Ovary (tissue), 9 donors: ENCODE results near the gene LENEP. TPM values are rescaled to one million over a fixed set of nuclear protein-coding genes. Genes with fewer than 3 reads are reported as not detected.

ENCODE experiments used
- DNase-seq, 5 donors: peaks; one replicate each; pipeline ENCODE4 v3.0.0-alpha.2; 2019 to 2020
- H3K27ac ChIP-seq, 2 donors: fragments of 200-600 bp; one replicate each; pipeline versions ENCODE4 v1.5.1 to v1.8.0; 2019 to 2022
- H3K27me3 ChIP-seq: fragments of 200-600 bp; one replicate; pipeline ENCODE4 v1.8.0; 2022
- H3K36me3 ChIP-seq: fragments of 200-600 bp; sonication (generic); one replicate; pipeline ENCODE4 v1.5.1; 2019
- H3K4me1 ChIP-seq: one replicate; pipeline ENCODE4 v1.8.1; 2013; ENCODE audit warnings: mild to moderate bottlenecking, moderate library complexity; ENCODE audit not compliant: insufficient read depth
- H3K4me3 ChIP-seq: fragments of 200-600 bp; sonication (generic); one replicate; pipeline ENCODE4 v1.5.1; 2017
- H3K9me3 ChIP-seq, 2 donors: fragments of 200-600 bp in 1 of 2; sonication (generic) in 1 of 2; one replicate each; pipeline versions ENCODE4 v1.5.1 to v1.8.1; 2013 to 2019; ENCODE audit warnings: mild to moderate bottlenecking in 1 of 2, moderate library complexity in 1 of 2
- CTCF ChIP-seq, 3 donors: fragments of 450-650 bp in 2 of 3; fragments of 200-600 bp in 1 of 3; IDR thresholded peaks; one replicate each; pipeline versions ENCODE4 v1.5.1 to v1.8.0; 2016 to 2022; ENCODE audit warnings: antibody characterized with exemption in 3 of 3, mild to moderate bottlenecking in 1 of 3
- EP300 ChIP-seq: sonication (generic); formaldehyde crosslinking; IDR thresholded peaks from one replicate; pipeline ENCODE4 v1.6.1; 2017; ENCODE audit warnings: antibody characterized with exemption
- POLR2A ChIP-seq: fragments of 450-650 bp; IDR thresholded peaks from one replicate; pipeline ENCODE4 v1.6.1; 2017; ENCODE audit warnings: antibody characterized with exemption, mild to moderate bottlenecking, moderate library complexity
- WGBS, 3 donors: extraction: QIAGEN DNeasy Blood & Tissue Kit in 1 of 3; methylation state at CpG; one replicate each; pipeline versions ENCODE4 v1.1.5 to v1.1.7; 2013 to 2017; 5-methylcytosine and 5-hydroxymethylcytosine counted together
- intact Hi-C, 4 donors: fragments of 100-400 bp; cut with DNase I; formaldehyde crosslinking; loops; one replicate each; pipeline versions ENCODE4 v1.11.0 to v1.15.1; 2022 to 2023
- polyA plus RNA-seq, 2 donors: library from polyadenylated mRNA; stranded (reverse); fragments of 200-250 nt in 1 of 2; fragments of 350-450 nt in 1 of 2; fragmentation: Illumina TruSeq in 1 of 2; extraction: RNeasy Lipid Tissue Mini Kit (QIAGEN cat#74804) in 1 of 2; gene quantifications; one replicate each; pipeline ENCODE4 v1.2.3, GENCODE V29; 2013 to 2014
- total RNA-seq, 7 donors: library from RNA; depleted of rRNA in 2 of 7; stranded (reverse); fragments of >200 nt in 2 of 7; fragmentation: NEBNext Ultra II Directional in 3 of 7; extraction: Animal tissue kit (Norgen Biotek cat#: 25700) in 3 of 7; gene quantifications; one replicate each; pipeline versions ENCODE4 v1.1.0 to v1.2.4, GENCODE V29; 2016 to 2023
- donor health status: DM: no; HTN: no; CAD: no; lungs with moderate emphysema.
- donor health status: DM: no; HTN: no; CAD: no.
- donor health status: Bipolar disorder and iron deficiency.
- donor health status: DM: yes; HTN: yes; CAD: no.
- donor health status: DM: no; HTN: no; CAD: no.
- donor health status: DM: yes; HTN: yes; CAD: no.

The LENEP gene
- total and polyA plus RNA-seq, 9 donors = not detected

GRCh38 chr1:155007251-155007828 is 14.0 kb downstream of the LENEP start:
- H3K4me3 ChIP-seq = no peak overlapping the region
- intact Hi-C loops = no loop called here
- H3K27ac ChIP-seq = no peak overlapping the region
- no peaks in the 10 kb centered on the region for H3K27me3 ChIP-seq
- peak in 1 of 5 donors; percentile 53 for DNase-seq
- 84 to 89% (median 84%) methylated on average over 6 of the region's 6 CpGs for WGBS, 3 donors
- H3K4me1 ChIP-seq = peaks cover 21% of the 10 kb centered on the region
- TF ChIP-seq CTCF (IDR thresholded peaks at IDR 0.05) = no peak
- no peak for TF ChIP-seq POLR2A
- no peak for TF ChIP-seq EP300
- no peaks in the 10 kb centered on the region for H3K9me3 ChIP-seq
- H3K36me3 ChIP-seq = no peaks in the 10 kb centered on the region

GRCh38 chr1:155008015-155008941 is 14.9 kb downstream of the LENEP start:
- DNase-seq = no peak
- Histone ChIP-seq H3K4me3 (no peak overlapping the region), H3K27ac (no peak overlapping the region), H3K36me3 (no peaks in the 10 kb centered on the region), H3K9me3 (no peaks in the 10 kb centered on the region), H3K27me3 (no peaks in the 10 kb centered on the region), H3K4me1 (peaks cover 21% of the 10 kb centered on the region)
- WGBS, 3 donors = 75 to 87% (median 76%) methylated on average over 14 to 16 of the region's 16 CpGs
- intact Hi-C loops = no loop called here
- TF ChIP-seq EP300 (no peak), POLR2A (no peak), CTCF (IDR thresholded peaks at IDR 0.05) (no peak)

GRCh38 chr1:155009221-155009711 is 15.9 kb downstream of the LENEP start:
- no peaks in the 10 kb centered on the region for H3K36me3 ChIP-seq
- 89 to 96% (median 91%) methylated on average over 12 of the region's 12 CpGs for WGBS, 3 donors
- TF ChIP-seq CTCF (IDR thresholded peaks at IDR 0.05) (no peak), POLR2A (no peak), EP300 (no peak)
- H3K27ac ChIP-seq = no peak overlapping the region
- H3K27me3 ChIP-seq = no peaks in the 10 kb centered on the region
- intact Hi-C loops = no loop called here
- no peak overlapping the region for H3K4me3 ChIP-seq
- no peaks in the 10 kb centered on the region for H3K9me3 ChIP-seq
- DNase-seq = peak in 1 of 5 donors; percentile 25
- peaks cover 19% of the 10 kb centered on the region for H3K4me1 ChIP-seq

GRCh38 chr1:155009742-155010141 is 16.4 kb downstream of the LENEP start:
- intact Hi-C loops = no loop called here
- no peak for DNase-seq
- no peaks in the 10 kb centered on the region for H3K27me3 ChIP-seq
- H3K36me3 ChIP-seq = no peaks in the 10 kb centered on the region
- no peaks in the 10 kb centered on the region for H3K9me3 ChIP-seq
- WGBS, 3 donors = 92 to 93% (median 92%) methylated on average over 5 of the region's 5 CpGs
- no peak for TF ChIP-seq POLR2A
- TF ChIP-seq CTCF (IDR thresholded peaks at IDR 0.05) = no peak
- TF ChIP-seq EP300 = no peak
- H3K4me1 ChIP-seq = peaks cover 15% of the 10 kb centered on the region
- no peak overlapping the region for H3K4me3 ChIP-seq
- no peak overlapping the region for H3K27ac ChIP-seq
